ENCODE data around the gene KANSL1L.

The KANSL1L gene

DNA sequence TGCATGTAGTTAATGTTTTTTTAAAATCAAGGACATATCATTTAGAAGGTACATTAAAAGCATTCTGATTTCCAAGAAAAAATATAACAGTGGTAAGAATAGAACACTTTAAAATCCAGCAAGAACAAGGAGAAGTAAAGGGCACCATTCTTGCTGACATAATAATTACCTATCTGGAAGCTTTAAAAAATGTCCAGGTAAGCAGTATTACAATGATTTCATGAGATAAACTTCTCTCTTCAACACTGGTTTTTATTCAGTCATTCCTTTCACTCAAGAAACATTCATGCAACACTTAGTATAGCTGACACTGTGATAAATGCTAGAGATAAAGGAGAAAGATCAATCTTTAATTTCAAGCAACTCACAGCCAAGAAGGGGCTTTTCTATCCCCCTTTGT is 2.9 kb upstream of the KANSL1L start:
- DNase-seq, result no peak

DNA sequence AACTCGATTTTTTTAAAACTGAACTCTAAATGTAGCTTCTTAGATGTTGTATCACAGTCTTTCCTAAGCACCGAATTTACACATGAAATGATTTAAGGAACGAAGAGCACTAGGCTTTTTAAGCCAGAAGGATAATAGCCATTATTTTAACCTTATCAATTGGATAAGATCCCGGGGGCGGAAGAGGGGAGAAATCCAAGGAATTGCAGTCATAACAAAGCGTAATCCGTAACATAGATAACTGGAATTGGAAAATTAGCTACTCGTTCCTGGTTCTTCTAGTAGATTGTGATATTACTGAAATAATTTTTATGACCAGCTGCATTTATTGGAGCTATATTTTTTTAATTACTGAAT is 988 bp upstream of the KANSL1L start:
- DNase-seq, result no peak

GRCh38 chr2:210170446-210171303 is 534 bp downstream of the KANSL1L start:
- DNase-seq, result peak; percentile 95

DNA sequence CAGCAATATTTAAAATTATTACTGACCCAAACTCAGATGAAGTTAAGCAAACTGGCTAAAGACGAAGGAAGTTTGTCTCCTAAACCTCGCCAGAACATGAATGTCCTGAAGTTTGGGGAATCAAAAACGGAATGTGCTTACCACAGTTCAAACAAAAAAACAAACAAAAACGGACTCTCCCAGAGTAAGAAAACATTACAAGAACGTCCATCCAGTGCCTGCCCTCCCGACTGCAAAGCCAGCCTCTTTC is 1.1 kb downstream of the KANSL1L start:
- DNase-seq, result no peak

DNA sequence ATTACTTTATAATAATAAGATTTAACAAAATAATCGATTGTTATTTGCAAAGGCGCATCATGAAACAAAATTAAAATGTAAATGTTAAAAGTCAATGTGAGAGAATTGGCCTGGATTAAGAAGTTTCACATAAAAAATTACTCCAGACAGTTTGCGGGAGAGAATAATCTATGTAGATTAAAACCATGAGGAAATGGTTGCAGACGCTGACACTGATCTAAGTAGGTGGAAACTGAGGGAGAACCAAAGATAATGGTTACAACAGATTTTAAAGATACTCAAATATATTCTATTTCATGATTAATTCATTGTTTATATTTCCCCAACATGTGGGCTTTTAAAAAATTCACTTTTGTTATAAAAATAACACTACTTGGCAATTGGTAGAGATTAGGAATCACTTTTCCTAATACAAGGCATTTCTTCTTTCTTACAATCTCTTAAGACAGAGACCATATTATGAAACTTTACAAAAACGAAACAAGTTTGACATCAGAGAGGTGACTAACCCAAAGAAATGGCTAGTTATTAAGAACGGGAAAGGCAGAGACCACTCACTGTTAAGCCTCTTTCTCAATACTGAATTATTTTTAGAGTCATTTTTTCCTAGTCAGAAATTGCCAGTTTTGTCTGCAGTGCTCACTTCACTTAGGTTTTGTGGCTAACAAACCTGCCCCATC is 1.6 kb downstream of the KANSL1L start:
- DNase-seq, result no peak

DNA sequence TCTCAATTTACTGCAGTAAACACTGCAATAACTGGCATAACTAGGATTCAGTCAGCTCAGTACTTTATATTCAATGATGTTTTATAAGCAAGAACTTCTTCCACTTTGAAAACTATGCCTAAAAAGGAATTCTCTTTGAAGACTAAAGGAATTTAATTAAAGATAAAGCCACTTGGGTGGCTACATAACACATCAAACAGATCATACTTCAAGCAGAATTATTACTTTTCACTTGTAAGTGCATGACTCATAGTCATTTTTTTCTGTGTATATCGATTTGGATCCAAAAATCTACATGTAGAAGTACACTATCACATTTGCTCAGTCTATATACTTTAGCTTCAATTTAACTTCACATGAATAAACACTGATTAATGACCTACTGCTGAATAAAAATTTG is 4.0 kb downstream of the KANSL1L start:
- DNase-seq, result no peak

GRCh38 chr2:210162466-210163124 is 8.6 kb downstream of the KANSL1L start:
- no peak for DNase-seq

DNA sequence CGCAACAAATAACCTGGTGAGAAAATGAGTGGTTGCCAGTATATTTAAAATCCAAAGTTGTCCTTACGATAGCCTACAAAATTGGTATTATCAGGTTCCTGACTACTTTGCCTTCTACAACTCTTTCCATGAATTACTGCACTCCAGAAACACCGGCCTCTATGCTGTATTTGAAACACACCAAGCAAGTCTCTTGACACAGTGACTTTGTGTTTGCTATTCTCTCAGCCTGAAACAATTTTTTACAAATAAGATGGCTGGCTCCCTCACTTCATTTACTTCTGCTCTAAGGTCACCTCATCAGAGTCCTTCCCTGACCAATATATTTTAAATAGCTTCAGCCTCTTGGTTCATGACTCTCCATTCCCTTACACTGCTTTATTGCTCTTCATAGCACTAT is 12.2 kb downstream of the KANSL1L start:
- DNase-seq, result no peak

DNA sequence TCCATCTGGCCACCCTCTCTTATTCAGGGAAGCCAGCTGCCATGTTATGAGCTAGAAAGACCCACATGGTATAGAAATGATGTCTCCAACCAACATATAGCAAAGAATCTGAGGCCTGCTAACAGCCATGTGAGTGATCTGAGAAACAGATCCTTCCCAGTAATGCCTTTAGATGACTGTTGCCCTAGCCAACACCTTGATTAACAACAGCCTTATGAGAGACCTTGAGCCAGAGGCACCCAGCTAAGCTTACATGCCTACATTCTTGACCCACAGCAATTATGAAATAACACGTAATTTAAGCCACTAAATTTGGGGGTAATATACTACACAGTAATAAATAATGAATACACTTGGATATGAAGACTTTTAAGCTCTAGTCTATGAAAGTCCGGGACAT is 13.0 kb downstream of the KANSL1L start:
- DNase-seq, result no peak

GRCh38 chr2:210157526-210157925 is 13.7 kb downstream of the KANSL1L start:
- DNase-seq, result no peak

DNA sequence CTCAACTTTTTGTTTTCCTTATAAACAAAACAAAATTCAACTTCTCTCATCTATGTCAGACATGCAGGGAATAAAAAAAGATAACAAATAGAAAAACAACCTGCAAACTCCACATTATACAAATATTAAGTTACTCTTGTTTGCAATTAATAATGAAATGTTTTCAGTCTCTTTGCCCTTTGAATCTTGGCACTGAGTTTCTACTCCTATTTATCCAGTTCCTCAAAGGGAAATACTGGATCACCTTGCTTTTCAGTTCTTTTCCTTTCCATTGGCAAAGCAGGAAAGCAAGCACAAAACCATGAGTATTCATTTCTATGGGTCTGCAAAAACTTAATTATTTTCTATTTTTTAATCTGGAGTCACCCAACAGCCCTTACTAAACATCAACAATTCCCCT is 23.6 kb downstream of the KANSL1L start:
- DNase-seq, result no peak

- no peak for DNase-seq
These were observed 39.0 kb downstream of the KANSL1L start for GRCh38 chr2:210132239-210132638.

GRCh38 chr2:210128961-210129360 is 42.2 kb downstream of the KANSL1L start:
- DNase-seq, result no peak

GRCh38 chr2:210113614-210114235 is 57.5 kb downstream of the KANSL1L start:
- DNase-seq, result no peak

DNA sequence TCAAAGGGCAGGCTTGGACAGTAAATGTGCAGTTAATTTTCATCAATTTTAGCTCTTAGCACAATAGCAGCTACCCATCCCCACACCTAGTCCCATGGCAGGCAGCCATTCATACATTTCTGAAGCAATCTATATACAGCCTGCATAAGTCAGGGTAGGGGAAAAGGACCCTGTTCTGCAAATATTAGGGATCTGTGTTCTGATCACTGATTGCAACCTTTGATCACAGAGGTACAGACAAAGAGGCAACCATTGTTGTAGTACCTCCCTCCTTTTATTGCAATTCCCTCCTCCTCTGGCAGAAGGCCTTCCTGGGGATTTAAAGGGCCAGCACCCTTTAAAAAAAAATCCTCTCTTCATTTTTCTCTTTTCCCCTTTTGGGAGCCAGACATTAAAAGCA is 58.3 kb downstream of the KANSL1L start:
- DNase-seq, result no peak

DNA sequence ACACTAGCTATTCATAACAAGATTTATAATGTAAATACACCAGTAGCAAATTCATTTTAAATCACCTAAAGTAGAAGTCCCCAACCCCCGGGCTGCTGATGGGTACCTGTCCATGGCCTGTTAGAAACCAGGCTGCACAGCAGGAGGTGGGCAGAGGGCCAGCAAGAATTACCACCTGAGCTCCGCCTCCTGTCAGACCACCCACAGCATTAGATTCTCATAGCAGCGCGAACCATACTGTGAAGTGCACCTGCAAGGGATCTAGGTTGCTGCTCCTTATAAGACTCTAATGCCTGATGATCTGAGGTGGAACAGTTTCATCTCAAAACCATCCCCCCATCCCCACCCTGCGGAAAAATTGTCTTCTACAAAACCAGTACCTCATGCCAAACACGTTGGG is 71.3 kb downstream of the KANSL1L start:
- DNase-seq, result no peak

- no peak for DNase-seq
These were observed 76.4 kb downstream of the KANSL1L start for GRCh38 chr2:210094787-210095186.

DNA sequence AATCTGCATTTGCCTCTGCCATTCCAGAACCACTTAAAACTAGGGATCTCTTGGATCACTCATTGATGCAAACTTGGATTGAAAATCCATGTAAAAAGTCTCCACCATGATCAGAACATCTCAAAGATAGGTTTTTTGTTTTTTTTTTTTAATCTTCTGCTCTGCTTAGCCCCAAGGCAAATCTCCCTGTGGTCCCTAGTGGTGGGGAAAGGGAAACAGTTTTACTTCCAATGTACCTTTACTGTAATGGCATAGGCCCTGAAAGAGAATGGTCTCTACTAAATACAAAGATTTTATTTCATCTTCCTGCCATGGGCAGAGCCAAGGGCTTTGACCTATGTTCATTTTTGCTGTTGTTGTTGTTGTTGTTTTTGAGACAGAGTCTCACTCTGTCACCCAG is 78.4 kb downstream of the KANSL1L start:
- DNase-seq, result no peak

DNA sequence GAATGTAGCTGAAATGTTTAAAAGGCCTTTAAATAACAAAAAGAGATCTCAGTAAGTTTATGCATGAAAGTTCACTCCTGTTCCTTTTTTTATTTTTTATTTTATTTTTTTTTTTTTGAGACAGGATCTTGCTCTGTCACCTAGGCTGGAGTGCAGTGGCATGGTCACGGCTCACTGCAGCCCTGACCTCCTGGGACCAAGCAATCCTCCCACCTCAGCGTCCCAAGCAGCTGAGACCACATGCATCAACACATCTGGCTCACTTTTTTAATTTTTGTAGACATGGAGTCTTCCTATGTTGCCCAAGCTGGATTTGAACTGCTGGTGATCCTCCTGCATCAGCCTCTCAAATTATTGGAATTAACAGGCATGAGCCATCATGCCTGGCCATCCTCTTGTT is 84.3 kb downstream of the KANSL1L start:
- DNase-seq, result no peak

- DNase-seq, result no peak
These were observed 84.9 kb downstream of the KANSL1L start for GRCh38 chr2:210086292-210086691.

GRCh38 chr2:210072922-210073509 is 98.2 kb downstream of the KANSL1L start:
- no peak for DNase-seq

DNA sequence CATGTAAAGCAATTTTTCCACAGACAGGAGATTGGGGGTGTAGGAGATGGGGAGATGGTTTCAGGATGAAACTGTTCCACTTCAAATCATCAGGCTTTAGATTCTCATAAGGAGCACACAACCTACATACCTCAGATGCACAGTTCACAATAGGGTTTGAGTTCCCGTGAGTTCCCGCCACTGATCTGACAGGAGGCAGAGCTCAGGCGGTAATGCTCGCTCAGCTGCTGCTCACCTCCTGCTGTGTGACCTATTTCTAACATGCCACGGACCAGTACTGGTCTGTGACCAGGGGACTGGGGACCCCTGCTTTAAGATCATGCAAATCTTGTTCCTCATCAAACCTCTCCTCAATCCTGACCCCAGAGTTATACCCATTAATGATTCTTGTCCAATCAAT is 98.7 kb downstream of the KANSL1L start:
- no peak for DNase-seq

DNA sequence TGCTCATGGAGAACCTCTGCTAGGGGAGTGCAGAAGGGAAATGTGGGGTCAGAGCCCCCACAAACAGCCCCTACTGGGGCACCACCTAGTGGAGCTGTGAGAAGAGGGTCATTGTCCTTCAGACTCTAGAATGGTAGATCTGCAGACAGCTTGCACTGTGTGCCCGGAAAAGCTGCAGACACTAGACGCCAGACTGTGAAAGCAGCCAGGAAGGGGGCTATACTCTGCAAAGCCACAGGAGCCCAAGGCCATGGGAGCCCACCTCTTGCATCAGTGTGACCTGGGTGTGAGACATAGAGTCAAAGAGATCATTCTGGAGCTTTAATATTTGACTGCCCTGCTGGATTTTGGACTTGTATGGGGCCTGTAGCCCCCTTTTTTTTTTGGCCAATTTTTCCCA is 107.9 kb downstream of the KANSL1L start:
- no peak for DNase-seq

- no peak for DNase-seq
These were observed 115.4 kb downstream of the KANSL1L start for GRCh38 chr2:210055825-210056224.
